ENCODE results near the gene POLR2B. TPM values are rescaled to one million over a fixed set of nuclear protein-coding genes. Genes with fewer than 3 reads are reported as not detected.

POLR2B gene
- total RNA-seq, 1 donor from 2014 or later = 135 TPM

- Mint-ChIP-seq H3K27ac (ENCODE audit: unreplicated experiment) (no peak overlapping the region), H3K4me3 (ENCODE audit: unreplicated experiment) (no peak overlapping the region), H3K4me1 (ENCODE audit: low read depth, unreplicated experiment) (no peaks in the 10 kb centered on the region), H3K27me3 (ENCODE audit: unreplicated experiment) (peaks cover 3% of the 10 kb centered on the region), H3K9me3 (ENCODE audit: unreplicated experiment) (peaks cover 2% of the 10 kb centered on the region), H3K36me3 (ENCODE audit: unreplicated experiment) (no peaks in the 10 kb centered on the region)
- no peak for DNase-seq
- TF ChIP-seq CTCF (IDR thresholded peaks at IDR 0.05; ENCODE audit: partially characterized antibody, unreplicated experiment) = no peak
Observed at GRCh38 chr4:57074744-57075143, 96.0 kb downstream of the POLR2B start.

GRCh38 chr4:57075367-57075766 lies 96.7 kb downstream of the POLR2B start:
- Mint-ChIP-seq H3K9me3 (ENCODE audit: unreplicated experiment) (peaks cover 2% of the 10 kb centered on the region), H3K4me3 (ENCODE audit: unreplicated experiment) (no peak overlapping the region), H3K4me1 (ENCODE audit: low read depth, unreplicated experiment) (no peaks in the 10 kb centered on the region), H3K27ac (ENCODE audit: unreplicated experiment) (no peak overlapping the region), H3K27me3 (ENCODE audit: unreplicated experiment) (peaks cover 3% of the 10 kb centered on the region), H3K36me3 (ENCODE audit: unreplicated experiment) (no peaks in the 10 kb centered on the region)
- DNase-seq = no peak
- TF ChIP-seq CTCF (IDR thresholded peaks at IDR 0.05; ENCODE audit: partially characterized antibody, unreplicated experiment) = no peak

DNA sequence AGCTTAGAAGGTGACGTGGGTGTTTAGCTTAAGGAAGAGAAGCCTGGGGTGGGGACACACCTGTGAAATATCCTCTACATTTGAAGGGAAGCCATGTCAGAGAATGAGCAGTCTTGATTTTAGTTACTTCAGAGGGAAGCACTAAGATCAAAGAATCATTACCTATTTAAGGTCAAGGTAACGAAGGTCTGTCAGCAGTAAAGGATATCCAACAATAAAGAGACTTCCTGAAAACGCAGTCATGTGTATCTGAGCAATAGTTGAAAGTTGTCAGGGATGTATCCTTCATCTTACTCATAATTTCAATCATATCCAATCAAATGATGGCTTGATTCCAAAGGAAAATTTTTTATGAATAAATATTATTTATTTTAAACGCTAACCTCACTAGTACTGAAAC lies 98.0 kb downstream of the POLR2B start:
- H3K4me1 Mint-ChIP-seq (ENCODE audit: low read depth, unreplicated experiment) = no peaks in the 10 kb centered on the region
- no peak for DNase-seq
- TF ChIP-seq CTCF (IDR thresholded peaks at IDR 0.05; ENCODE audit: partially characterized antibody, unreplicated experiment) = no peak
- peaks cover 2% of the 10 kb centered on the region for H3K9me3 Mint-ChIP-seq (ENCODE audit: unreplicated experiment)
- H3K4me3 Mint-ChIP-seq (ENCODE audit: unreplicated experiment) = no peak overlapping the region
- no peaks in the 10 kb centered on the region for H3K36me3 Mint-ChIP-seq (ENCODE audit: unreplicated experiment)
- no peak overlapping the region for H3K27ac Mint-ChIP-seq (ENCODE audit: unreplicated experiment)
- peaks cover 3% of the 10 kb centered on the region for H3K27me3 Mint-ChIP-seq (ENCODE audit: unreplicated experiment)

DNA sequence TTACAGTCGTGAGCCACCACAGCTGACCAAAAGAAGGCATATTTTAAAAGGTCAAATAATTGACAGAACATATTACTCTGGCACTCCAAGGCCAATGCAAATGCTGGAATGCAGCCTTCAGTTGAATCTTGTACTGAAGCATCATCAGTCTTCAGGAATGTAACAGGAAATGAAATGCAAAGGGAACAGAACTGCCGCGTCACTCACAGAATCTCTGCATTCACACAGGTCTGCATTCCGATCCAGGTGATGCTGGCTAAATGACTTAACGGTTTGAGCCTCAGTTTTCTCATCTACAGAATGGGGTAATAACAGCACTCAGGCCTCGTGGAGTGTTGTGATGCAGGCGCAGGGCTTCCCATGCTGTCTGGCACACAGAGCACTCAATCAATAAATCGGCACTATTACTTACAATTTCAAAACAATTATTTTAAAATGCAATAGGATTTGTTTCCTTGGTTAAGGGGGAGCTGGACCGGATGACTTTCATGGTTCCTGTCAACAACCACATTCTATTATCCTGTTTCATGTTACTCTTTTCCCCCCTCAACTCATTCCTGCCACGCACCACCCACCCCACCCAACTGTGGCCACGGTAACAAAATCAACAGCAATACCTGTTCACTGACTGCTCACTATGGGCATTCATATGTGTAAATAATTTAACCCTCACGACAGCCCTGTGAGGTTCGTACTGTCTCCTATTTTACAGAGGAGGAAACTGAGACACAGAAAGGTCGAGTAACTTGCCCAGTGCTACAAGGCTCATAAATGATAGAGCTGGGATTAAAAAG lies 99.1 kb downstream of the POLR2B start:
- TF ChIP-seq CTCF (IDR thresholded peaks at IDR 0.05; ENCODE audit: partially characterized antibody, unreplicated experiment) = no peak
- DNase-seq = no peak
- peaks cover under 1% of the 10 kb centered on the region for H3K27me3 Mint-ChIP-seq (ENCODE audit: unreplicated experiment)
- no peaks in the 10 kb centered on the region for H3K36me3 Mint-ChIP-seq (ENCODE audit: unreplicated experiment)
- H3K4me3 Mint-ChIP-seq (ENCODE audit: unreplicated experiment) = no peak overlapping the region
- no peaks in the 10 kb centered on the region for H3K4me1 Mint-ChIP-seq (ENCODE audit: low read depth, unreplicated experiment)
- H3K27ac Mint-ChIP-seq (ENCODE audit: unreplicated experiment) = no peak overlapping the region
- H3K9me3 Mint-ChIP-seq (ENCODE audit: unreplicated experiment) = peaks cover 1% of the 10 kb centered on the region

DNA sequence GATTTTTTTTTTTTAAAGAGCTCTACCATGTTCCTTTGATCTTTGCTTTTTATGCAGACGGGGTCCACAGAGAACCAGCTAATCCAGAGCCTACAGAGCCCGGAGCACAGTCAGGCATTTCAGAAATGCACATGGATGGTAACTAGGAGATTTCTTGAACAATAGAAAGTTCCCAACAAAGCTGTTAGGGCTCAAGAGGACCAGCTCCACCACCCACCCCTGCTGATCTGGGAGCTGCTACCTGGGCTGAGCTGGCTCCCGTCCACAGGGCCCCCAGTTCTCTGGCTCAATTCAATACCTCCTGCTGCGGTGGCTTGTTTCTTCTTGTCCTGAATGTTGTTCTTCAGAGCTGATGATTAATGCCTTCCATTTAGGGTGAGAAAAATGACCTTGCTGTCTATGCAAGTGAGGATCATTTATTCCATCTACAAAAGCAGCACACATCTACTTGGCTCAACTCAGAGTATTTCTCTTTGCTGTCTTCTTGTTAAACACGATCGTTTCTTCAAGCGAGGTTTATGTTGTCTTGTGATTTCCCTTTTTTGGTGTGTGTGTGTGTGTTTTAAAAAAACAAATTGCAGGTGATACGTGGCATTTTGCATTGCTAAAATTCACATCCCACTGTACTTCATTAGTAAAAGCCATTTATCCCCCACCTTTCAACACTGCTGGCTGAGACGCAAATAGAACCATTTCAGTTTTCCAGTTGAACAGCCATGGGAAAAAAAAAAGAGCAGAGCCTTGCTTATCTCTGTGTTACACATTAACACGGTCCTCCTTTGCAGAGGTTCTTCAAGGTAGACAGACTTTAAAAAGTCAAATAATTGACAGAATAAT lies 100.2 kb downstream of the POLR2B start:
- TF ChIP-seq CTCF (IDR thresholded peaks at IDR 0.05; ENCODE audit: partially characterized antibody, unreplicated experiment) = no peak
- H3K36me3 Mint-ChIP-seq (ENCODE audit: unreplicated experiment) = no peaks in the 10 kb centered on the region
- H3K27me3 Mint-ChIP-seq (ENCODE audit: unreplicated experiment) = no peaks in the 10 kb centered on the region
- no peaks in the 10 kb centered on the region for H3K4me1 Mint-ChIP-seq (ENCODE audit: low read depth, unreplicated experiment)
- H3K27ac Mint-ChIP-seq (ENCODE audit: unreplicated experiment) = no peak overlapping the region
- no peaks in the 10 kb centered on the region for H3K9me3 Mint-ChIP-seq (ENCODE audit: unreplicated experiment)
- no peak overlapping the region for H3K4me3 Mint-ChIP-seq (ENCODE audit: unreplicated experiment)
- DNase-seq = no peak
